Activated naive CD8-positive, alpha-beta T cell treated with anti-CD3 and anti-CD28 coated beads for 36 hours (primary cell): ENCODE measurements around the gene UTS2. TPM values are rescaled to one million over a fixed set of nuclear protein-coding genes. Genes with fewer than 3 reads are reported as not detected.

Source experiments
- DNase-seq: peaks from one replicate; pipeline ENCODE4 v3.0.0; 2021
- H3K27ac Mint-ChIP-seq: one replicate; pipeline ENCODE4 v1.8.0; 2022; ENCODE audit warnings: mild to moderate bottlenecking, moderate library complexity, mixed read lengths
- H3K27me3 Mint-ChIP-seq: one replicate; pipeline ENCODE4 v1.8.0; 2022; ENCODE audit warnings: mild to moderate bottlenecking, mixed read lengths
- H3K36me3 Mint-ChIP-seq: one replicate; pipeline ENCODE4 v1.8.0; 2021; ENCODE audit warnings: mild to moderate bottlenecking, mixed read lengths
- H3K4me1 Mint-ChIP-seq: one replicate; pipeline ENCODE4 v1.8.0; 2021; ENCODE audit warnings: mixed read lengths
- H3K4me3 Mint-ChIP-seq: one replicate; pipeline ENCODE4 v1.8.0; 2022; ENCODE audit warnings: mild to moderate bottlenecking, moderate library complexity, mixed read lengths
- H3K9me3 Mint-ChIP-seq: one replicate; pipeline ENCODE4 v1.8.0; 2022; ENCODE audit warnings: mixed read lengths
- total RNA-seq, 2 experiments: library from RNA; stranded (reverse); gene quantifications; one replicate each; pipeline ENCODE4 v1.2.3, GENCODE V29; 2021

UTS2 gene
- total RNA-seq, 2 experiments from 2014 or later: 0.19 to 0.74 TPM

GRCh38 chr1:7873801-7874795, 21.2 kb upstream of the UTS2 start:
- no peak for DNase-seq
- H3K27me3 Mint-ChIP-seq: peaks cover 9% of the 10 kb centered on the region
- H3K4me3 Mint-ChIP-seq: no peak overlapping the region
- H3K27ac Mint-ChIP-seq: no peak overlapping the region
- H3K4me1 Mint-ChIP-seq: peaks cover 8% of the 10 kb centered on the region
- H3K9me3 Mint-ChIP-seq: peaks cover 10% of the 10 kb centered on the region
- H3K36me3 Mint-ChIP-seq: peaks cover 6% of the 10 kb centered on the region

GRCh38 chr1:7871136-7871535, 18.3 kb upstream of the UTS2 start:
- H3K9me3 Mint-ChIP-seq: no peaks in the 10 kb centered on the region
- H3K36me3 Mint-ChIP-seq: no peaks in the 10 kb centered on the region
- H3K4me3 Mint-ChIP-seq: no peak overlapping the region

GRCh38 chr1:7869136-7869920, 16.5 kb upstream of the UTS2 start:
- DNase-seq: no peak
- H3K36me3 Mint-ChIP-seq: no peaks in the 10 kb centered on the region
- no peaks in the 10 kb centered on the region for H3K4me1 Mint-ChIP-seq
- H3K27ac Mint-ChIP-seq: no peak overlapping the region
- H3K9me3 Mint-ChIP-seq: no peaks in the 10 kb centered on the region
- no peaks in the 10 kb centered on the region for H3K27me3 Mint-ChIP-seq
- no peak overlapping the region for H3K4me3 Mint-ChIP-seq

More at GRCh38 chr1:7871136-7871535, 18.3 kb upstream of the UTS2 start:
- no peaks in the 10 kb centered on the region for H3K27me3 Mint-ChIP-seq
- H3K27ac Mint-ChIP-seq: no peak overlapping the region
- DNase-seq: no peak
- H3K4me1 Mint-ChIP-seq: no peaks in the 10 kb centered on the region

GRCh38 chr1:7868070-7868780, 15.4 kb upstream of the UTS2 start:
- no peaks in the 10 kb centered on the region for H3K9me3 Mint-ChIP-seq
- no peaks in the 10 kb centered on the region for H3K36me3 Mint-ChIP-seq
- no peak overlapping the region for H3K27ac Mint-ChIP-seq
- no peak for DNase-seq
- no peak overlapping the region for H3K4me3 Mint-ChIP-seq
- H3K27me3 Mint-ChIP-seq: no peaks in the 10 kb centered on the region
- no peaks in the 10 kb centered on the region for H3K4me1 Mint-ChIP-seq

- no peak overlapping the region for H3K27ac Mint-ChIP-seq
- no peaks in the 10 kb centered on the region for H3K27me3 Mint-ChIP-seq
- no peak overlapping the region for H3K4me3 Mint-ChIP-seq
- no peaks in the 10 kb centered on the region for H3K36me3 Mint-ChIP-seq
- H3K9me3 Mint-ChIP-seq: no peaks in the 10 kb centered on the region
- H3K4me1 Mint-ChIP-seq: no peaks in the 10 kb centered on the region
- DNase-seq: no peak
These were observed 13.1 kb upstream of the UTS2 start for GRCh38 chr1:7865978-7866377.

- H3K4me1 Mint-ChIP-seq: no peaks in the 10 kb centered on the region
- H3K36me3 Mint-ChIP-seq: no peaks in the 10 kb centered on the region
- no peak overlapping the region for H3K27ac Mint-ChIP-seq
- no peaks in the 10 kb centered on the region for H3K9me3 Mint-ChIP-seq
- no peak overlapping the region for H3K4me3 Mint-ChIP-seq
- DNase-seq: no peak
- no peaks in the 10 kb centered on the region for H3K27me3 Mint-ChIP-seq
These were observed 11.0 kb upstream of the UTS2 start for GRCh38 chr1:7863756-7864328.

- Mint-ChIP-seq H3K4me1 (no peaks in the 10 kb centered on the region), H3K9me3 (no peaks in the 10 kb centered on the region), H3K27ac (no peak overlapping the region), H3K27me3 (no peaks in the 10 kb centered on the region), H3K36me3 (no peaks in the 10 kb centered on the region), H3K4me3 (no peak overlapping the region)
- DNase-seq: no peak
These were observed 9.6 kb upstream of the UTS2 start for GRCh38 chr1:7862211-7863060.

- no peak for DNase-seq
- Mint-ChIP-seq H3K9me3 (no peaks in the 10 kb centered on the region), H3K36me3 (no peaks in the 10 kb centered on the region), H3K4me3 (no peak overlapping the region), H3K4me1 (no peaks in the 10 kb centered on the region), H3K27me3 (no peaks in the 10 kb centered on the region), H3K27ac (no peak overlapping the region)
These were observed 8.6 kb upstream of the UTS2 start for GRCh38 chr1:7861452-7861851.

GRCh38 chr1:7860130-7860529, 7.3 kb upstream of the UTS2 start:
- no peak overlapping the region for H3K4me3 Mint-ChIP-seq
- no peak for DNase-seq
- H3K36me3 Mint-ChIP-seq: no peaks in the 10 kb centered on the region
- H3K27ac Mint-ChIP-seq: no peak overlapping the region
- H3K27me3 Mint-ChIP-seq: peaks cover under 1% of the 10 kb centered on the region
- no peaks in the 10 kb centered on the region for H3K9me3 Mint-ChIP-seq
- no peaks in the 10 kb centered on the region for H3K4me1 Mint-ChIP-seq

- DNase-seq: no peak
- H3K4me1 Mint-ChIP-seq: no peaks in the 10 kb centered on the region
- H3K9me3 Mint-ChIP-seq: no peaks in the 10 kb centered on the region
- H3K27me3 Mint-ChIP-seq: peaks cover 3% of the 10 kb centered on the region
- H3K27ac Mint-ChIP-seq: no peak overlapping the region
- H3K4me3 Mint-ChIP-seq: no peak overlapping the region
- H3K36me3 Mint-ChIP-seq: no peaks in the 10 kb centered on the region
These were observed 6.5 kb upstream of the UTS2 start for GRCh38 chr1:7859406-7859805.

GRCh38 chr1:7857985-7858384, 5.1 kb upstream of the UTS2 start:
- Mint-ChIP-seq H3K27me3 (peaks cover 6% of the 10 kb centered on the region), H3K4me3 (no peak overlapping the region), H3K9me3 (no peaks in the 10 kb centered on the region), H3K4me1 (no peaks in the 10 kb centered on the region), H3K36me3 (no peaks in the 10 kb centered on the region), H3K27ac (no peak overlapping the region)
- no peak for DNase-seq

- Mint-ChIP-seq H3K27ac (no peak overlapping the region), H3K9me3 (no peaks in the 10 kb centered on the region), H3K36me3 (no peaks in the 10 kb centered on the region)
These were observed 4.1 kb upstream of the UTS2 start for GRCh38 chr1:7857000-7857399.

GRCh38 chr1:7856345-7856744, 3.5 kb upstream of the UTS2 start:
- DNase-seq: no peak
- peaks cover 9% of the 10 kb centered on the region for H3K27me3 Mint-ChIP-seq
- no peaks in the 10 kb centered on the region for H3K9me3 Mint-ChIP-seq
- H3K27ac Mint-ChIP-seq: no peak overlapping the region
- H3K4me1 Mint-ChIP-seq: no peaks in the 10 kb centered on the region
- H3K4me3 Mint-ChIP-seq: no peak overlapping the region
- H3K36me3 Mint-ChIP-seq: no peaks in the 10 kb centered on the region

More at GRCh38 chr1:7857000-7857399, 4.1 kb upstream of the UTS2 start:
- no peaks in the 10 kb centered on the region for H3K4me1 Mint-ChIP-seq
- H3K27me3 Mint-ChIP-seq: peaks cover 9% of the 10 kb centered on the region
- no peak for DNase-seq
- no peak overlapping the region for H3K4me3 Mint-ChIP-seq

- Mint-ChIP-seq H3K27me3 (peaks cover 9% of the 10 kb centered on the region), H3K4me1 (no peaks in the 10 kb centered on the region), H3K4me3 (no peak overlapping the region), H3K9me3 (no peaks in the 10 kb centered on the region), H3K27ac (no peak overlapping the region), H3K36me3 (no peaks in the 10 kb centered on the region)
- no peak for DNase-seq
These were observed 790 bp upstream of the UTS2 start for GRCh38 chr1:7853684-7854026.
